OCI-LY3 (cell line): Measurements from ENCODE around the gene CIPC.

Source experiments
- EZH2phosphoT487 ChIP-seq: fragments of 200-600 bp; shearing (Covaris generic); IDR thresholded peaks from 2 replicates; pipeline ENCODE4 v1.6.1; 2018; ENCODE audit warnings: antibody characterized with exemption, mixed run types, low read depth
- TF ChIP-seq, protein P1 (sequence below): fragments of 200-600, 300-600 bp; sonication (generic); IDR thresholded peaks from 2 replicates; pipeline ENCODE4 v1.5.1; 2014; ENCODE audit warnings: antibody characterized with exemption, low read length, low read depth

DNA sequence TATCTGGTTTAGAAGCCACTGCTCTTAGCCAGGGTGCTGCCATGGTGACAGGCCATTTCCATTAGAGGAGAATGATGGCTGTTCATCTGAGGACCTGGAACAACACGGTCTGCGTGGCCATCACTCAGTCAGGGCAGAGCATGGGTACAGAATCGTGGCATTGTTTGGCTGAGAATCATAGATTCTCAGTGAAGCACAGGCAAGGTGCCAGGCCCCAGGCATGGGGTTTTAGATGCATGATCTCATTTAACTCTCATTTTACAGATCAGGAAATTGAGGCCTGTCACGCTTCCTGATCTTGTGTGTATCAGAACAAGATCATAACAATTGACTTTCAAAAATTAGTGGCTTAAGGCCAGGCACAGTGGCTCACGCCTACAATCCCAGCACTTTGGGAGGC, 42.8 kb upstream of the CIPC start:
- TF ChIP-seq, protein P1, sequence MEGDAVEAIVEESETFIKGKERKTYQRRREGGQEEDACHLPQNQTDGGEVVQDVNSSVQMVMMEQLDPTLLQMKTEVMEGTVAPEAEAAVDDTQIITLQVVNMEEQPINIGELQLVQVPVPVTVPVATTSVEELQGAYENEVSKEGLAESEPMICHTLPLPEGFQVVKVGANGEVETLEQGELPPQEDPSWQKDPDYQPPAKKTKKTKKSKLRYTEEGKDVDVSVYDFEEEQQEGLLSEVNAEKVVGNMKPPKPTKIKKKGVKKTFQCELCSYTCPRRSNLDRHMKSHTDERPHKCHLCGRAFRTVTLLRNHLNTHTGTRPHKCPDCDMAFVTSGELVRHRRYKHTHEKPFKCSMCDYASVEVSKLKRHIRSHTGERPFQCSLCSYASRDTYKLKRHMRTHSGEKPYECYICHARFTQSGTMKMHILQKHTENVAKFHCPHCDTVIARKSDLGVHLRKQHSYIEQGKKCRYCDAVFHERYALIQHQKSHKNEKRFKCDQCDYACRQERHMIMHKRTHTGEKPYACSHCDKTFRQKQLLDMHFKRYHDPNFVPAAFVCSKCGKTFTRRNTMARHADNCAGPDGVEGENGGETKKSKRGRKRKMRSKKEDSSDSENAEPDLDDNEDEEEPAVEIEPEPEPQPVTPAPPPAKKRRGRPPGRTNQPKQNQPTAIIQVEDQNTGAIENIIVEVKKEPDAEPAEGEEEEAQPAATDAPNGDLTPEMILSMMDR, result no peak
- TF ChIP-seq EZH2phosphoT487, result no peak
